Right lobe of liver (tissue), 6 donors: Measurements from ENCODE around the gene CAND1. TPM values are rescaled to one million over a fixed set of nuclear protein-coding genes. Genes with fewer than 3 reads are reported as not detected.

ENCODE experiments used
- ATAC-seq, 4 donors: fragments of 200-7000 bp; cut with Tn5 transposase; one replicate each; pipeline ENCODE4 v1.9.1; 2020; ENCODE audit warnings: mild to moderate bottlenecking in 4 of 4, moderate library complexity in 4 of 4
- DNase-seq, 3 donors: peaks; one replicate each; pipeline ENCODE4 v3.0.0-alpha.2; 2020
- H3K27ac ChIP-seq, 3 donors: fragments of 200-600 bp; one replicate each; pipeline ENCODE4 v1.8.0; 2022
- H3K27me3 ChIP-seq, 2 donors: fragments of 200-600 bp; one replicate each; pipeline ENCODE4 v1.8.0; 2022
- H3K36me3 ChIP-seq, 4 donors: fragments of 200-600 bp; sonication (generic) in 1 of 4; one replicate each; pipeline versions ENCODE4 v1.5.1 to v1.8.0; 2017 to 2022; ENCODE audit warnings: control low read depth in 1 of 4
- H3K4me1 ChIP-seq, 4 donors: fragments of 200-600 bp; sonication (generic) in 1 of 4; one replicate each; pipeline versions ENCODE4 v1.5.1 to v1.8.0; 2017 to 2022; ENCODE audit warnings: control low read depth in 1 of 4
- H3K4me3 ChIP-seq, 3 donors: fragments of 200-600 bp; one replicate each; pipeline ENCODE4 v1.8.0; 2022
- H3K9me3 ChIP-seq, 4 donors: fragments of 200-600 bp; sonication (generic) in 1 of 4; one replicate each; pipeline versions ENCODE4 v1.5.1 to v1.8.0; 2017 to 2022; ENCODE audit warnings: control low read depth in 1 of 4
- POLR2A ChIP-seq: fragments of 450-650 bp; IDR thresholded peaks from one replicate; pipeline ENCODE4 v1.6.1; 2017; ENCODE audit warnings: antibody characterized with exemption, mild to moderate bottlenecking
- WGBS: methylation state at CpG from one replicate; pipeline ENCODE4 v1.1.6; 2018; ENCODE audit warnings: low coverage, low lambda C conversion rate; ENCODE audit not compliant: insufficient coverage; ENCODE audit errors: missing lambda C conversion rate; 5-methylcytosine and 5-hydroxymethylcytosine counted together
- intact Hi-C, 2 donors: fragments of 100-400 bp; cut with DNase I; formaldehyde crosslinking; loops; one replicate each; pipeline versions ENCODE4 v1.11.2 to v1.14.1; 2022
- total RNA-seq, 6 experiments: library from RNA; depleted of rRNA in 2 of 6; stranded (reverse); fragments of >200 nt in 2 of 6; fragmentation: NEBNext Ultra II Directional in 3 of 6; extraction: Animal tissue kit (Norgen Biotek cat#: 25700) in 3 of 6; gene quantifications; one replicate each; pipeline versions ENCODE4 v1.1.0 to v1.2.4, GENCODE V29; 2016 to 2023
- TF ChIP-seq, protein P1 (sequence below), 4 donors: fragments of 200-600 bp in 3 of 4; fragments of 450-650 bp in 1 of 4; IDR thresholded peaks; one replicate each; pipeline versions ENCODE4 v1.5.1 to v1.8.0; 2016 to 2022; ENCODE audit warnings: antibody characterized with exemption in 4 of 4, mild to moderate bottlenecking in 2 of 4
- donor health status: DM: no; HTN: yes; CAD: no.
- donor health status: DM: no; HTN: no; CAD: no.
- donor health status: DM: no; HTN: no; CAD: no.
- donor health status: DM: no; HTN: yes; CAD: no.
- donor health status: DM: no; HTN: yes; CAD: no.

Gene CAND1
- total RNA-seq, 6 experiments from 2014 or later: 29.3 to 64.4 (median 57.6) TPM

DNA sequence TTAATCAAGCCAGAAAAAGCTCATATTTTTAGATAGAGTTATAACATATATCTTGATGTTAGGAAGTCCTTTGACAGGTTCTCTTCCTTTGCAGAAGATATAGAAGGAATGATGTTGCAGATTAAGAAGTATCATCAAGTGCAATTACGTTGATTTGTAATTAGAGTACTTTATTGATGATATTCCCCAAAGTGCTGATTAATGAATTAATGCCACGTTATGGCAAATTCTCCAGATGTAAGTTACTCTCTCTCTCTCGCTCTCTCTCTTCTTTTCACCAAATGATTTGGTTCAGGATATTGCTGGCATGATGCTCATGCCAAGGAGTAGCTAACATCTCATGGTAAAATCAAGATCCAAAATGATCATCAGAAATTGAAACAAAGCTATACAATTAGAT, 18.1 kb upstream of the CAND1 start:
- WGBS: 49% methylated on average over 3 of the region's 3 CpGs
- DNase-seq (no peak), ATAC-seq (no peak)
- intact Hi-C loops: no loop called here
- Histone ChIP-seq H3K4me3 (no peak overlapping the region), H3K4me1 (no peaks in the 10 kb centered on the region), H3K27me3 (no peaks in the 10 kb centered on the region), H3K36me3 (no peaks in the 10 kb centered on the region), H3K27ac (no peak overlapping the region), H3K9me3 (no peaks in the 10 kb centered on the region)
- no peak for TF ChIP-seq POLR2A
- TF ChIP-seq, protein P1, sequence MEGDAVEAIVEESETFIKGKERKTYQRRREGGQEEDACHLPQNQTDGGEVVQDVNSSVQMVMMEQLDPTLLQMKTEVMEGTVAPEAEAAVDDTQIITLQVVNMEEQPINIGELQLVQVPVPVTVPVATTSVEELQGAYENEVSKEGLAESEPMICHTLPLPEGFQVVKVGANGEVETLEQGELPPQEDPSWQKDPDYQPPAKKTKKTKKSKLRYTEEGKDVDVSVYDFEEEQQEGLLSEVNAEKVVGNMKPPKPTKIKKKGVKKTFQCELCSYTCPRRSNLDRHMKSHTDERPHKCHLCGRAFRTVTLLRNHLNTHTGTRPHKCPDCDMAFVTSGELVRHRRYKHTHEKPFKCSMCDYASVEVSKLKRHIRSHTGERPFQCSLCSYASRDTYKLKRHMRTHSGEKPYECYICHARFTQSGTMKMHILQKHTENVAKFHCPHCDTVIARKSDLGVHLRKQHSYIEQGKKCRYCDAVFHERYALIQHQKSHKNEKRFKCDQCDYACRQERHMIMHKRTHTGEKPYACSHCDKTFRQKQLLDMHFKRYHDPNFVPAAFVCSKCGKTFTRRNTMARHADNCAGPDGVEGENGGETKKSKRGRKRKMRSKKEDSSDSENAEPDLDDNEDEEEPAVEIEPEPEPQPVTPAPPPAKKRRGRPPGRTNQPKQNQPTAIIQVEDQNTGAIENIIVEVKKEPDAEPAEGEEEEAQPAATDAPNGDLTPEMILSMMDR (IDR thresholded peaks at IDR 0.05): no peak

DNA sequence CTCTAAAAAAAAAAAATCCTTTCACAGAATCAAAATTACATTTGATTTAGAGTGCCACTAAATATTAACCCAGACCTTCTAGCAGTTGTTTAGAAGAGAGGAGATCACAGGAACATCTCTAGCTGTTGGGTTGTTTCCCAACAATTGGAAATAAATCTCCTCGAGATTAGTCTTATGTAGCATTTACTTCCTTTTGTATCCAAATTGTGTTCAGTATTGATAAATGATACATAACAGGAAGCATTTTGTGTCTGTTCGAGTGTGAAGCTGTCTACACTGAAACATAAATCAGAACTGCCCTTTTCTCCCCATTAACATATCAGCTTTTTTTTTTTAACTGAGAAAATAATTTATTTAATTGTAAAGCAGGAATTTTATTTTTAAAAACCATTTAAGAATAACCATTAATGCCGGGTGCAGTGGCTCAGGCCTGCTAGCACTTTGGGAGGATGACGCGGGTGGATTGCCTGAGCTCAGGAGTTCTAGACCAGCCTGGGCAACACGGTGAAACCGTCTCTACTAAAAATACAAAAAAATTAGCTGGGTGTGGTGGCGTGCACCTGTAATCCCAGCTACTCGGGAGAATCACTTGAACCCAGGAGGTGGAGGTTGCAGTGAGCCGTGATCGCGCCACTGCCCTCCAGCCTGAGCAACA, 14.7 kb upstream of the CAND1 start:
- H3K9me3 ChIP-seq: no peaks in the 10 kb centered on the region
- DNase-seq (no peak), ATAC-seq (no peak)
- H3K36me3 ChIP-seq: no peaks in the 10 kb centered on the region
- 72% methylated on average over 12 of the region's 12 CpGs for WGBS
- intact Hi-C loops: no loop called here
- H3K4me1 ChIP-seq: no peaks in the 10 kb centered on the region
- no peak overlapping the region for H3K4me3 ChIP-seq
- H3K27ac ChIP-seq: no peak overlapping the region
- no peak for TF ChIP-seq POLR2A
- TF ChIP-seq, protein P1 (IDR thresholded peaks at IDR 0.05): no peak
- no peaks in the 10 kb centered on the region for H3K27me3 ChIP-seq

DNA sequence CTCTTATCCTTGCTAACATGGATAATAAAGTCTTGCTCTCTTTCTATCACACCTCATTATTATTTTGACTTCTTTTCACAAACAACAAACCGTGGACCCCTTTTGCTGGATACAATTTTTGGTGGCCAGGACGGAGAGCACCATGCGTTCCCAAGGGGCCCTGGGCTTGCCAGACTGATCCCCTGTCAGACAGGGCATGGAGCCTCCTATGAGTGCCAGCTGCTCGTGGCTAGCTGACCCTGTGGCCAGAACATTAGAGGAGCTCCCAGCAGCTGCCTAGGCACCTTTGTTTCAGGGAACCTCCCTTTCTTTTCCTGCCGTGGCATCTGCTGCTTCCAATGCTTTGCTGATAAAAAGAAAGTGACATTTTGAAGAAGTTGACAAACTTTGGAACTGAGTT, 12.5 kb upstream of the CAND1 start:
- no peaks in the 10 kb centered on the region for H3K36me3 ChIP-seq
- no peaks in the 10 kb centered on the region for H3K4me1 ChIP-seq
- H3K4me3 ChIP-seq: no peak overlapping the region
- intact Hi-C loops: no loop called here
- 75% methylated on average over 4 of the region's 5 CpGs for WGBS
- TF ChIP-seq POLR2A: no peak
- TF ChIP-seq, protein P1 (IDR thresholded peaks at IDR 0.05): no peak
- no peaks in the 10 kb centered on the region for H3K9me3 ChIP-seq
- H3K27ac ChIP-seq: no peak overlapping the region
- H3K27me3 ChIP-seq: no peaks in the 10 kb centered on the region
- no peak for DNase-seq
- ATAC-seq: no peak

DNA sequence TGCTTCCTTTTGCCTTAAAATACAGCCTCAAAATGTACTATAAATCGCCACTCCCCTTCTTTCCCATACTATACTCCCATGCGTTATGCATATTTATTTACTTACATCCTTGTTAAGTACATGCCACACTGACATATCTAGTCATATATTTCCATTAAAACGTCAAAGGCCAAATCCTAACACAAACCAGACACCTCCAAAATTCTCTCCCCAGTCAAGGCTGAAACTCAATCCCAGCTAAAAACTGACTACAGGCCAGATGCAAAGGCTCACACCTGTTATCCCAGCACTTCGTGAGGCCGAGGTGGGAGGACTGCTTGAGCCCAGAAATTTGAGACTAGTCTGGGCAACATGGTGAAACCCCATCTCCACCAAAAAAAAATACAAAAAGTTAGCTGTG, 5.7 kb upstream of the CAND1 start:
- Histone ChIP-seq H3K27me3 (no peaks in the 10 kb centered on the region), H3K27ac (no peak overlapping the region), H3K4me3 (no peak overlapping the region), H3K36me3 (no peaks in the 10 kb centered on the region), H3K4me1 (peaks cover 0 to 8% (median 0%) of the 10 kb centered on the region in 4 donors), H3K9me3 (no peaks in the 10 kb centered on the region)
- intact Hi-C loops: no loop called here
- ATAC-seq: no peak
- WGBS: 84% methylated on average over 5 of the region's 5 CpGs
- DNase-seq: no peak
- TF ChIP-seq POLR2A: no peak
- TF ChIP-seq, protein P1 (IDR thresholded peaks at IDR 0.05): no peak
